Hypothalamus (tissue), 51 donors: ENCODE measurements around the gene ACTG2.

ENCODE experiments used
- DNase-seq, 51 donors: peaks; one replicate each; lab custom pipeline; 2025; lab: John Stamatoyannopoulos, UW

ACTG2 gene

DNA sequence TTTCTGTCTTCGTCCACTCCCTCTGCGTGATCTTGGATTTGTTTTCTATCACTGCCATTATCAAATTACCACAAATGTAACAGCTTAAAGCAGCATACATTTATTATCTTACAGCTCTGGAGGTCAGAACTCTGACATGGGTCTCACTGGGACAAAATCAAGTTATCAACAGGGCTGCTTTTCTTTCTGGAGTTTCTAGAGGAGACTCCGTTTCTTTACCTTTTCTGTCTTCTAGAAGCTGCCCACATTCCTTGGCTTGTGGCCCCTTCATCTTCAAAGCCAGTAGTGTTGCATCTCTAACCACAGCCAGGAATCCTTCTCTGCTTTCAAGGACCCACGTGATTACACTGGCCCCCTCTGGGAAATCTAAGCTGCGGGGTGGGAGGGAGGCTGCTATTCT, 70.0 kb downstream of the ACTG2 start:
- DNase-seq, result no peak

DNA sequence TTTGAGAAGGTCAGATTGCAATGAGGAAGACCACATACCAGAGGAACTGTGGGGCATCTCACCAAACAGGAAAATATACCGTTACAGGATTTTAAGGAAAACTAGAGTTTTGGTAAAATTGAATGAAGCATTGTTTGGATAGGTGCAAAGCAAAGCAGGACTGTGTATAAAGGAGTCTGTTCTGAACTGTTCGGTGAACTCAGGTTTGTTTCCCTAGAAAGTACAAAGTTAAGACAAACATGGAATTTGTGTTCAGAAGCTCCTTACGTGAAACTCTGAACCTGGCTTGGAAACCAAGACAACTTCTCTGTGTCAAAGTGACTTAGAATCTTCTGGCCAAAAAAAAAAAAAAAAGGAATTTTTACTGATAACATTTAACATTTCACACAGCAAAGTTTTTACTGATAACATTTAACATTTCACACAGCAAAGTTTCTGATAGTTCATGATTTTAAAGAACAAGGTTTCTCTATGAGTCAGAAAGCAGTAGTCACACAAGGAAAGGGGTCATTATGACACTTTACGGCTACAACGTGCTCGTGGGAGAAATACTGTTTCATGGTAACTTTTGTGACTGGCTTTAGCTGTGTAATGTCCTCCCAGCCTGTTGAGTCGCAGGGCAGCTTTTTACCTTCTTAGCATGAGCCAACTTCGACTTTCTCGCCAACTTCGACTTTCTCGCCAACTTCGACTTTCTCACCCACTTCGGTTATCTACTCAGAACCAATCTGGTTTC, 70.7 kb downstream of the ACTG2 start:
- no peak for DNase-seq

DNA sequence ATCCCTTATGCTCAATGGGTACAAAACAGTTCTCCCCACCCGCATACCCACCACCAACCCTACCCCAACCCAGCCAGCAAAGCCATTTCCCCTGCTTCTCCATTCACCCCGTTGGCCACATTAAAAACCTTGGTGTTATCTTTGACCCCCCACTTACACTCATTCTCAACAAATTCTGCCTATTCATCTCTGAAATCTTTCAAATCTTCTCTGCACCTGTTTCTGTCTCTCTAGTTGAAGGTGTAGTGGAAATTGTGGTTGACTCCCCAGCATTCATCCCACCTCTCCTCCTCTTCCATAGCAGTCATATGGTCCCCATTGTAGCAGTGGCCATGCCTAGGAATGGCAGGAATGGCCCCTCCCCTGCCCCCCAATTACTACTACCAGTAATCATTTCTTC, 71.4 kb downstream of the ACTG2 start:
- no peak for DNase-seq

DNA sequence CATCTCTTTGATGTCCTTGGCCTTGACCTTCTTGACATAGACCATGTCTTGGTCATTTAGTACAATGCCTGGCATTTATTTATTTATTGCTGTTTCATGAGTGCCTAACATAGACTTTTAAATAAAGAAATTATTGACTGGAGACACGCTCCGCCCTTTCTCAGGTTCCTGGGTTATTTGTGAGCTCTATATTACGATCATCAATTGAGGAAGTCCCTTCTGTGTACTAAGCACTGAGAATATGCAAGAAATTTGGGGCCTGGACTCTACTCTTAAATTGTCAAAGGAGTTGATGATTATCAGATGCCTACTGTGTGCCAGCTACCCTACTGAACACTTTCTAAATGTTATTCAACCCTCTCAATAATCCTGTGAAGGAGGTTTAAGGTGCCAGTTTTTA, 72.2 kb downstream of the ACTG2 start:
- no peak for DNase-seq

DNA sequence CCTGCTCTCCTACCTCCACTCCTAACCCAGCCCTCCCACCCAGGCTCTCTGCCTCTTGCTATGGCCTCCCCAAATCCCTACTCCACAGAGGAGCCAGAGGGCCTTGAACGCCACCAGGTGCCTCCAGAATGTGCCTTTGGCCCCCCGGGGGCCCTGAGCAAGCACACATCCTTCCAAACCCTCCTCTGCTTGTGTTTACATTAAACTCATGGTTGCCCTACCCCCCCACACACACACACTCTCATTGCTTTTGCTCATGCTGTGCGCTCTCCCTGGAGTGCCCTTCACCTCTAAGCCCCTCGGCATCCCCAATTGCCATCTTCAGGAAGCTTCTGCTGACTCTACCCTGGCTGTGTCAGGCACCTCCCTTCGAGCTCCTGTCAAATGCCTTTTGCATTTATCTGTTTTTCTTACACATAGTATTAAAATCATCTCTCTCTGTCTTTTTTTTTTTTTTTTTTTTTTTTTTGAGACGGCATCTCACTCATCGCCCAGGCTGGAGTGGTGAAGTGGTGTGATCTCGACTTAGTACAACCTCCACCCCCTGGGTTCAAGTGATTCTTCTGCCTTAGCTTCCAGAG, 75.6 kb downstream of the ACTG2 start:
- DNase-seq, result no peak

DNA sequence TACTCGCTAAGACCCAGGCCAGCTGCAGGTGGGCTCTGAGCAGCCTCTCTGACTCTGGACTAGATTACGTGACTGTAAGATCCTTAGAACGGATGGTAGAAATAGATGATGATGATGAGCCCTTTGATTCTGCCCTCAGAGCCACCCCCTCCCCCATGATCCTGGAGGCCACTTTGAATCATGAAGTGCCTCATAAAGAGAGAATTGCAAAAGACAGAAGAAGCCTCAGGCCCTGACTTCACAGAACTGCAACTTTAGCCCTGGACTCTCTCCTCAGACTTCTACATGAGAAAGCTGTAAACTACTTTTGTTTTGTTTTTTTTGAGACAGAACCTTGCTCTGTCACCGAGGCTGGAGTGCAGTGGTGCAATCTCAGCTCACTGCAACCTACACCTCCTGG, 76.5 kb downstream of the ACTG2 start:
- DNase-seq, result no peak
